ENCODE measurements around the gene MYO7A.

Gene MYO7A

DNA sequence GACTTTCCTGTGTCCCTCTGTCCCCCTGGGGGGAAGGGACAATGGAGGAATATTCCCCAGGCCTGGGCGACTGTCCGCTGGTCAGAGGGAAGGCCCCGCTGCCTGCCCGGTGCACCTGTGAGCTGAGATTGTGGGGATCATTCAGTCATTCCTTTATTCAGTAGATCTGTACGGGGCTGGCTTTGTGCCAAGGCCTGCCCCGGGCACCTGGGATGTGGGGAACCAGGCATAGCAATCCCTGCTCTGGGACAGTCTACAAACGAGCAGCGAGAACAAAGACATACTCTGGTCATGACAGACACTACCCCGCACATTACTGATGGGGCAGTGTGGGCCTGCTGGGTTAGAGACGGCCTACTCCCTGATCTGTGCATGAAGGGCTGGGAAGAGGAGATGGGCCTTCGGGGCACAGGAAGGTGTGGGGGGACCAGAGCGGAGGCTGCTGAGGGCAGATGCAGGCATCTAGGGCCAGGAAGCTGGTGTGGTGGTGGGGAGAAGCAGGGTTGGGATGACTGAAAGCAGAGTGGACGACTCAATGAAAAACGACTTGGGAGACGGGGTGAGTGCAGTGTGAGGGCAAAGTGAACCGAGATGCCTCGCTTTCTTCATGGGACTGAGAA is 1.8 kb upstream of the MYO7A start:
- TF ChIP-seq, protein P1, sequence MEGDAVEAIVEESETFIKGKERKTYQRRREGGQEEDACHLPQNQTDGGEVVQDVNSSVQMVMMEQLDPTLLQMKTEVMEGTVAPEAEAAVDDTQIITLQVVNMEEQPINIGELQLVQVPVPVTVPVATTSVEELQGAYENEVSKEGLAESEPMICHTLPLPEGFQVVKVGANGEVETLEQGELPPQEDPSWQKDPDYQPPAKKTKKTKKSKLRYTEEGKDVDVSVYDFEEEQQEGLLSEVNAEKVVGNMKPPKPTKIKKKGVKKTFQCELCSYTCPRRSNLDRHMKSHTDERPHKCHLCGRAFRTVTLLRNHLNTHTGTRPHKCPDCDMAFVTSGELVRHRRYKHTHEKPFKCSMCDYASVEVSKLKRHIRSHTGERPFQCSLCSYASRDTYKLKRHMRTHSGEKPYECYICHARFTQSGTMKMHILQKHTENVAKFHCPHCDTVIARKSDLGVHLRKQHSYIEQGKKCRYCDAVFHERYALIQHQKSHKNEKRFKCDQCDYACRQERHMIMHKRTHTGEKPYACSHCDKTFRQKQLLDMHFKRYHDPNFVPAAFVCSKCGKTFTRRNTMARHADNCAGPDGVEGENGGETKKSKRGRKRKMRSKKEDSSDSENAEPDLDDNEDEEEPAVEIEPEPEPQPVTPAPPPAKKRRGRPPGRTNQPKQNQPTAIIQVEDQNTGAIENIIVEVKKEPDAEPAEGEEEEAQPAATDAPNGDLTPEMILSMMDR (IDR thresholded peaks at IDR 0.05; ENCODE audit: low read depth, low read length): no peak
- DNase-seq (ENCODE audit: low read depth, low spot score): no peak
- in situ Hi-C loops (cut with HindIII; ENCODE audit: low sequenced_read_pairs): no loop called here
- H3K4me3 ChIP-seq (ENCODE audit: low read depth, low read length): no peak overlapping the region

- TF ChIP-seq, protein P1 (IDR thresholded peaks at IDR 0.05; ENCODE audit: low read depth, low read length): no peak
- in situ Hi-C loops (cut with HindIII; ENCODE audit: low sequenced_read_pairs): no loop called here
- DNase-seq (ENCODE audit: low read depth, low spot score): no peak
- H3K4me3 ChIP-seq (ENCODE audit: low read depth, low read length): no peak overlapping the region
Measured at GRCh38 chr11:77126861-77127234, 1.2 kb upstream of the MYO7A start.

DNA sequence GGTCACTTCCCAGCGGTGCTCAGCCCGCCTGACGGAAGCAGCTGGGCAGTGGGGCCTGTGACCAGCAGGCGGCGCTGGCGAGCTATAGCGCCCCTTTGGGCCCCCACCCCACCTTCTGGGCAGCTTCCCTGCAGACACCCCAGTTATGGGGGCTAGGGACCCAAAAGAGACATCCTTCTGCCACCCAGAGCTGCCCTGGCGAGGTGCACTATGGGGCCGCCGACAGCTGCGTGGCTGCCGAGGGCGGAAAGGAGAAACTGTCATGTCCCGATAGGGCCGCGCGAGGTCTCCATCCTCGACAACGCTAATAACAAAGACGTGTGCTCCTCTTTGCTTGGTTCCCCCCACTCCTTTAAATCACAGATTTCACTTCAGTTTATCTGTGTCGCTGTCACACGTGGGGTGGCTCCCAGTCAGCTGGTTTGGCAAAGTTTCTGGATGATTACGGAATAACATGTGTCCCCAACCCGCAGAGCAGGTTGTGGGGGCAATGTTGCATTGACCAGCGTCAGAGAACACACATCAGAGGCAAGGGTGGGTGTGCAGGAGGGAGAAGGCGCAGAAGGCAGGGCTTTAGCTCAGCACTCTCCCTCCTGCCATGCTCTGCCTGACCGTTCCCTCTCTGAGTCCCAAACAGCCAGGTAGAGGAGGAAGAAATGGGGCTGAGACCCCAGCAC is 673 bp upstream of the MYO7A start:
- in situ Hi-C loops (cut with HindIII; ENCODE audit: low sequenced_read_pairs): no loop called here
- TF ChIP-seq, protein P1 (IDR thresholded peaks at IDR 0.05; ENCODE audit: low read depth, low read length): peak; percentile 99
- peak overlapping the region; percentile 35 for H3K4me3 ChIP-seq (ENCODE audit: low read depth, low read length)
- peak; percentile 33 for DNase-seq (ENCODE audit: low read depth, low spot score)

DNA sequence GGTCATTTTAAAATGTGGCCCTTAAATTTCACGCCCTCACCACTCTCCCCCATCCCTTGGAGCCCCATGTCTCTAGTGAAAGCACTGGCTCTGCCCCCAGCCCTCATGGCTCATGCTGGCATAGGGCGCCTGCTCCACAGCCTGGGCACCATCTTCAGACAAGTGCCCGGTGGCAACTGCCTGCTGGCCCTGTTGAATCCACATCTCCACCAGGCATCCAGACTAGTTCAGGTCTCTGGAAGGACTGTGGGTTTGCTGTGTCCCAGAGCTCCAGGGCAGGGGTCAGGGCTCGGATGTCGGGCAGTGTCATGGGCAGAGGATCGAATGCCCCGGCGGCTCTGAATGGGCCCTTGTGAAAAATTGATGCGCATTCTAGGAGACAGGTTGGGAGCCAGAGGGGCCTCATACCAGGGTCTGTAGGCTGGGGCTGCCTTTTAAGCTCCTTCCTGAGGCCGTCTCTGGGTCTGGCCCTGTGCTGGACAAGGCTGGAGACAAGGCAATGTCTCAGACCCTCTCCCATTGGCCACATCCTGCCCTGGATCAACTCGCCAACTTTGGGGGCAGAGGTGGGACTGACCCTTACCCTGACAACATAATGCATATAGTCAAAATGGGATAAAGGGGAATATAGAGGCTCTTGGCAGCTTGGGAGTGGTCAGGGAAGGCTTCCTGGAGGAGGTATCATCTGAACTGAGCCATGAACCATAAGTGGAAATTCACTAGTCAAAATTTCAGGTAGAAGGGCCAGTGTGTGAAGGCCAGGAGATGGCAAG is 1.2 kb downstream of the MYO7A start:
- TF ChIP-seq, protein P1 (IDR thresholded peaks at IDR 0.05; ENCODE audit: low read depth, low read length): no peak
- no peak for DNase-seq (ENCODE audit: low read depth, low spot score)
- in situ Hi-C loops (cut with HindIII; ENCODE audit: low sequenced_read_pairs): no loop called here
- H3K4me3 ChIP-seq (ENCODE audit: low read depth, low read length): no peak overlapping the region

GRCh38 chr11:77129842-77130756 is 2.1 kb downstream of the MYO7A start:
- in situ Hi-C loops (cut with HindIII; ENCODE audit: low sequenced_read_pairs): no loop called here

More at GRCh38 chr11:77129842-77130756, 2.1 kb downstream of the MYO7A start:
- H3K4me3 ChIP-seq (ENCODE audit: low read depth, low read length): no peak overlapping the region
- TF ChIP-seq, protein P1 (IDR thresholded peaks at IDR 0.05; ENCODE audit: low read depth, low read length): no peak
- no peak for DNase-seq (ENCODE audit: low read depth, low spot score)
